ENCODE data around the gene MNAT1. TPM values are rescaled to one million over a fixed set of nuclear protein-coding genes. Genes with fewer than 3 reads are reported as not detected.

Gene MNAT1
- 64.0 and 114 TPM in 2 replicates for total RNA-seq (ENCODE audit: low replicate concordance)

DNA sequence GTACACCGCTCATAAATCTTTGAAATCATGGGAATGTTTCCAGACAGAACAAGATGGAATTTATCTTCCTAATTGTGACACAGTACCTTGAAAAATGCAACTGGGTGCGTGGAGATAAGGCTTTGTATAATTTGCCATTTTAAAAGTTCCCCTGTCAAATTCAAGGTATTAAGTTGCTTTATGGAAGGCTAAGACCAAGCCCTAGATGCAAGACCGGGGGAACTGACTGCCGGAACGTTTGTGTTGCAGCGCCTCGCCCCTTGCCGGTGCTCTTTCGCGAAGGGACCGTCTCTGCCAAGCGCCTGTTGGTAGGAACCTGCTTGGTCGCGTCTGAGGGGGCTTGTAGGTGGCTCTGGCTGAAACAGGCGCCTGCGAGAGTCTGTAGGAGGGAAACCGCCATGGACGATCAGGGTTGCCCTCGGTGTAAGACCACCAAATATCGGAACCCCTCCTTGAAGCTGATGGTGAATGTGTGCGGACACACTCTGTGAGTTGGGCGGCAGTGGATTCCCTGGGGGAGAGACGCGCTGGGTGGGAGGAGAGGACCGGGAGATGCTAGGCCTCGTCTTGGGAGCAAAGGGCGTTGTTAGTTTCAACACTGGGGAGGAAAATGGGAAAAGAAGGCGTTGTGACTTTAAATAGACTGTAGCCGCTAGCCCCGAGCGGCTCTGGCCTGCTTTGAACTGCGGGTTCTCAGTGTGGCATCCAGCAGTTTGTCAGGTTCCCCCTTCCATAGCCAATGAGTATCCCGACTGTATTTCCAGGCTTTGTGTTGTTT lies at the start of gene MNAT1:
TSS of gene MNAT1 (plus strand) at position 297 of the 778 bp plus-strand sequence. CDS start at position 399, 102 bp downstream.
- DNase-seq (ENCODE audit: low spot score), result peak; percentile 88
- peak within 1 kb of the TSS; percentile 100 for H3K4me3 Mint-ChIP-seq
- Histone ChIP-seq H3F3A (ENCODE audit: low read depth) (peaks cover 6% of the 10 kb centered on the region), H3K9ac (peak within 1 kb of the TSS; percentile 92), H3K4me1 (peaks cover 11% of the 10 kb centered on the region), H3K36me3 (no peaks in the 10 kb centered on the region), H2AFZ (replicated peaks) (peak within 1 kb of the TSS; percentile 96), H3K9me3 (ENCODE audit: low read depth) (no peaks in the 10 kb centered on the region), H3K27ac (peak within 1 kb of the TSS; percentile 59), H3K27me3 (peaks cover 10% of the 10 kb centered on the region), H3K4me2 (peak within 1 kb of the TSS; percentile 97), H4K20me1 (ENCODE audit: low read depth) (peaks cover 23% of the 10 kb centered on the region), H3K79me2 (ENCODE audit: low read depth) (peaks cover 50% of the 10 kb centered on the region), H3K4me3 (peak within 1 kb of the TSS; percentile 88)
- H3K36me3 Mint-ChIP-seq, result no peaks in the 10 kb centered on the region
- H3K9me3 Mint-ChIP-seq, result no peaks in the 10 kb centered on the region
- H3K27ac Mint-ChIP-seq, result peak within 1 kb of the TSS; percentile 98
- H3K4me1 Mint-ChIP-seq, result peaks cover 17% of the 10 kb centered on the region
- TF ChIP-seq EZH2phosphoT487 (IDR thresholded peaks at IDR 0.05) (no peak), CTCF (IDR thresholded peaks at IDR 0.05) (no peak), EZH2 (IDR thresholded peaks at IDR 0.05) (no peak)
- H3K27me3 Mint-ChIP-seq (ENCODE audit: insufficient read depth, low read depth), result no peaks in the 10 kb centered on the region

GRCh38 chr14:60686865-60687264 lies 47.7 kb upstream of the MNAT1 start:
- no peak overlapping the region for H3K4me3 Mint-ChIP-seq
- no peaks in the 10 kb centered on the region for H3K9me3 ChIP-seq (ENCODE audit: low read depth)
- H3K79me2 ChIP-seq (ENCODE audit: low read depth), result no peaks in the 10 kb centered on the region
- H3K36me3 Mint-ChIP-seq, result no peaks in the 10 kb centered on the region
- no peak overlapping the region for H3K27ac Mint-ChIP-seq
- no peak for TF ChIP-seq CTCF (IDR thresholded peaks at IDR 0.05)
- TF ChIP-seq EZH2phosphoT487 (IDR thresholded peaks at IDR 0.05), result no peak
- no peak for TF ChIP-seq EZH2 (IDR thresholded peaks at IDR 0.05)
- no peaks in the 10 kb centered on the region for H4K20me1 ChIP-seq (ENCODE audit: low read depth)
- H3K9me3 Mint-ChIP-seq, result peaks cover 8% of the 10 kb centered on the region
- H3K4me3 ChIP-seq, result no peak overlapping the region
- H3K27me3 Mint-ChIP-seq (ENCODE audit: insufficient read depth, low read depth), result peaks cover 2% of the 10 kb centered on the region
- no peak for DNase-seq (ENCODE audit: low spot score)
- no peak overlapping the region for H3K9ac ChIP-seq
- H3K36me3 ChIP-seq, result no peaks in the 10 kb centered on the region
- H3K4me1 ChIP-seq, result no peaks in the 10 kb centered on the region
- no peaks in the 10 kb centered on the region for H3K27me3 ChIP-seq
- H3K4me1 Mint-ChIP-seq, result no peaks in the 10 kb centered on the region
- peaks cover 4% of the 10 kb centered on the region for H3F3A ChIP-seq (ENCODE audit: low read depth)
- H2AFZ ChIP-seq (replicated peaks), result no peak overlapping the region
- H3K4me2 ChIP-seq, result no peak overlapping the region
- H3K27ac ChIP-seq, result no peak overlapping the region

DNA sequence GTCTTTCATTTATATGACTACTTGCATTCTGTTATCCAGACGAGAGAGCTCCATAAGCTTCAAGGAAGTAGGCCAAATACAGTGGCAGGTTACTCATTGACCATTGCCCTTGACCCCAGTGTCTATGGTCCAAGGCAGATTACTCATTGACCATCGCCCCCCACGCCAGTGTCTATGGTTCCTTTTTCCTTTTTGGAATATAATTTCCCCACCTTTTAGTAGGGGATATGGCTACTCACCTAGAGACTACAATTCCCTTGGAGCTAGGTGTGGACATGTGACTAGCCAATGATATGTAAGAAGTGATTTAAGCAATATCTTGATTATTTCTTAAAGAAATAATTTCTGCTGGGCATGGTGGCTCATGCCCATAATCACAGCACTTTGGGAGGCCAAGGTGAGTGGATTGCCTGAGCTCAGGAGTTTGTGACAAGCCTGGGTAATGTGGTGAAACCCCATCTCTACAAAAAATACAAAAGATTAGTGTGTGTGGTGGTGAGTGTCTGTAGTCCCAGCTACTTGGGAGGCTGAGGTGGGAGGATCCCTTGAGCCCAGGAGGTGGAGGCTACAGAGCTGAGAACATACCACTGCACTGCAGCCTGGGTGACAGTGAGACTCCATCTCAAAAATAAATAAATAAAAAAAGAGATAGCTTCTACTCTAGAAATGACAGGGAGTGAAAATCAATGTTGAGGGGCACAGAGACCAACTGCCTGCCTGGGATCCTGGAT lies 43.0 kb upstream of the MNAT1 start:
- no peak for DNase-seq (ENCODE audit: low spot score)
- H3K27me3 Mint-ChIP-seq (ENCODE audit: insufficient read depth, low read depth), result peaks cover 2% of the 10 kb centered on the region
- Histone ChIP-seq H3K9ac (no peak overlapping the region), H3K27ac (no peak overlapping the region), H4K20me1 (ENCODE audit: low read depth) (no peaks in the 10 kb centered on the region), H3K79me2 (ENCODE audit: low read depth) (no peaks in the 10 kb centered on the region), H3K4me3 (no peak overlapping the region), H3K4me2 (no peak overlapping the region), H3K9me3 (ENCODE audit: low read depth) (no peaks in the 10 kb centered on the region), H3K36me3 (no peaks in the 10 kb centered on the region), H3K4me1 (no peaks in the 10 kb centered on the region), H3K27me3 (no peaks in the 10 kb centered on the region), H3F3A (ENCODE audit: low read depth) (no peaks in the 10 kb centered on the region), H2AFZ (replicated peaks) (no peak overlapping the region)
- no peak overlapping the region for H3K27ac Mint-ChIP-seq
- H3K4me1 Mint-ChIP-seq, result no peaks in the 10 kb centered on the region
- H3K9me3 Mint-ChIP-seq, result no peaks in the 10 kb centered on the region
- H3K36me3 Mint-ChIP-seq, result no peaks in the 10 kb centered on the region
- TF ChIP-seq CTCF (IDR thresholded peaks at IDR 0.05) (no peak), EZH2 (IDR thresholded peaks at IDR 0.05) (no peak), EZH2phosphoT487 (IDR thresholded peaks at IDR 0.05) (no peak)
- H3K4me3 Mint-ChIP-seq, result no peak overlapping the region

Data from neural progenitor cell (in vitro differentiated cells).